Neural cell (in vitro differentiated cells): ENCODE measurements around the gene PSMG1.

ENCODE experiments used
- CTCF ChIP-seq: fragments of 450-650 bp; IDR thresholded peaks from 2 replicates; pipeline ENCODE4 v1.5.1; 2014; ENCODE audit warnings: antibody characterized with exemption, mild to moderate bottlenecking, moderate library complexity; ENCODE audit not compliant: poor library complexity, severe bottlenecking
- EP300 ChIP-seq: fragments of 450-650 bp; conservative IDR thresholded peaks from 2 replicates; pipeline ENCODE4 v1.6.1; 2014; ENCODE audit warnings: antibody characterized with exemption, mild to moderate bottlenecking, moderate library complexity; ENCODE audit not compliant: poor library complexity, severe bottlenecking
- EZH2 ChIP-seq: fragments of 200-600, 300-800 bp; shearing (Covaris generic), sonication (generic); IDR thresholded peaks from 2 replicates; pipeline ENCODE4 v1.6.1; 2014; ENCODE audit warnings: antibody characterized with exemption, low read length, borderline replicate concordance, mild to moderate bottlenecking; ENCODE audit not compliant: insufficient read depth, poor library complexity, severe bottlenecking
- POLR2AphosphoS5 ChIP-seq: IDR thresholded peaks from 2 replicates; pipeline ENCODE4 v1.6.1; 2012
- RAD21 ChIP-seq: fragments of 450-650 bp; conservative IDR thresholded peaks from 2 replicates; pipeline ENCODE4 v1.6.1; 2014; ENCODE audit warnings: antibody characterized with exemption, mild to moderate bottlenecking, moderate library complexity

- TF ChIP-seq CTCF (no peak), EP300 (no peak), EZH2 (no peak), RAD21 (peak; percentile 13), POLR2AphosphoS5 (peak; percentile 61)
Measured at GRCh38 chr21:39183272-39184049, at the start of gene PSMG1.
